Astrocyte of the cerebellum (primary cell): ENCODE results near the gene SIK3.
"Not testable (repeated sequence)": the region's sequence is repeated elsewhere in the genome, so short reads cannot be mapped to it uniquely, and the experiment has no call there.

Experiments used
- DNase-seq: peaks from one replicate; pipeline ENCODE4 v3.0.0-alpha.2; 2011; ENCODE audit warnings: low read depth
- H3K4me3 ChIP-seq: 2 replicates; pipeline ENCODE4 v1.5.1; 2011; ENCODE audit warnings: mild to moderate bottlenecking, low read depth, low read length, moderate library complexity
- in situ Hi-C: cut with HindIII; loops from 2 replicates; pipeline ENCODE4 v1.10.0; 2017; ENCODE audit warnings: low sequenced_read_pairs
- TF ChIP-seq, protein P1 (sequence below): IDR thresholded peaks from 2 replicates; pipeline ENCODE4 v1.5.1; 2012; ENCODE audit warnings: low read length, low read depth, moderate library complexity, mild to moderate bottlenecking; ENCODE audit errors: missing control alignments

The SIK3 gene

DNA sequence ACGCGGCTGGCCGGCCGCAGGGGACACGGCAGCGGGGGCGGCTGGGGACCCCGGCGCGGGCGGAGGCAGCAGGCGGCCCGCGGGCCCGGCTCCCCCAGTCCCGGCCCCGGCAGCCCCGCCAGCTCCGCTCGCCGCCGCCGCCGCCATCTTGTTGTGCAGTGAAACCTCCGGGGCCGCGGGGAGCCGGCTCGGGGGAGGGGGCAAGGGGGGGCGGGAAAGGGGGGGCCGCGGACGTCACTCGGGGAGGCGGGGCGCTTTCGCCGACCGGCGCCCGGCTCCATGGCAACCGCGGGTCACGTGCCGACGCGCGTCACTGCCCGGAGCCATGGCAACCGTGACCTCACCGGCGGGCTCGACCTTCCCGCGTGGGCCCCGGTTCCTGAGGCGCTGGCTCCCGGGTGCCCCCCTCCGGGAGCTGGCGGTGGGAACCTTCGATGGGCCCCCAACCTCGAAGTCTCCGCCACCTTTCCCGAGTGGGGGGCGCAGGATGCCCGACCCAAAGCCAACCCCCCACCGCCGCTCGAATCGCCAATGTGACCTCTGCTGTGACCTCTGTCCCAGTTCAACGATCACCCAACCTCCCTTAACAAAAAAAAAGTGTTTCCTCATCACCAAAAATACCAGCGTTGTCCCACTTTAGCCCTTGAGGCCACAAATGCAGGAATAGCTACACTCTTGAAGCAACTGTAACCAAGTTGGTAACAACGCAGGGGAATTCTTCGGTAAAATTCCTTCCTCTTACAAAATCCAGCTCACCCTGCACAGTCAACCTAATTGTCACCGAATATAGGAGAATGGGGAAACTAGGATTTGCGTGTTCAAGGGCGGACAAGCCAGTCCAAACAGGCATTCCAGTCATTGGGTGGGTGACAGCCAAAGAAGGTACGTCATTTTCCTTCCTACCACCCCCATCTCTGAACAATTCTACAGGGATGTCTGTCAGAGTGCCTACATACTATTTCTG, at the start of gene SIK3:
Gene SIK3 (minus strand): TSS at position 160 of the 964 bp plus-strand sequence. CDS start 13 bp downstream, at position 147.
- in situ Hi-C loops, result loop anchor here (25.0 kb wide), 1 partner anchor 211 kb away; no protein-coding TSS in a partner anchor
- peak within 1 kb of the TSS; percentile 90 for H3K4me3 ChIP-seq
- peak; percentile 78 for DNase-seq
- TF ChIP-seq, protein P1, sequence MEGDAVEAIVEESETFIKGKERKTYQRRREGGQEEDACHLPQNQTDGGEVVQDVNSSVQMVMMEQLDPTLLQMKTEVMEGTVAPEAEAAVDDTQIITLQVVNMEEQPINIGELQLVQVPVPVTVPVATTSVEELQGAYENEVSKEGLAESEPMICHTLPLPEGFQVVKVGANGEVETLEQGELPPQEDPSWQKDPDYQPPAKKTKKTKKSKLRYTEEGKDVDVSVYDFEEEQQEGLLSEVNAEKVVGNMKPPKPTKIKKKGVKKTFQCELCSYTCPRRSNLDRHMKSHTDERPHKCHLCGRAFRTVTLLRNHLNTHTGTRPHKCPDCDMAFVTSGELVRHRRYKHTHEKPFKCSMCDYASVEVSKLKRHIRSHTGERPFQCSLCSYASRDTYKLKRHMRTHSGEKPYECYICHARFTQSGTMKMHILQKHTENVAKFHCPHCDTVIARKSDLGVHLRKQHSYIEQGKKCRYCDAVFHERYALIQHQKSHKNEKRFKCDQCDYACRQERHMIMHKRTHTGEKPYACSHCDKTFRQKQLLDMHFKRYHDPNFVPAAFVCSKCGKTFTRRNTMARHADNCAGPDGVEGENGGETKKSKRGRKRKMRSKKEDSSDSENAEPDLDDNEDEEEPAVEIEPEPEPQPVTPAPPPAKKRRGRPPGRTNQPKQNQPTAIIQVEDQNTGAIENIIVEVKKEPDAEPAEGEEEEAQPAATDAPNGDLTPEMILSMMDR, result peak; percentile 58

DNA sequence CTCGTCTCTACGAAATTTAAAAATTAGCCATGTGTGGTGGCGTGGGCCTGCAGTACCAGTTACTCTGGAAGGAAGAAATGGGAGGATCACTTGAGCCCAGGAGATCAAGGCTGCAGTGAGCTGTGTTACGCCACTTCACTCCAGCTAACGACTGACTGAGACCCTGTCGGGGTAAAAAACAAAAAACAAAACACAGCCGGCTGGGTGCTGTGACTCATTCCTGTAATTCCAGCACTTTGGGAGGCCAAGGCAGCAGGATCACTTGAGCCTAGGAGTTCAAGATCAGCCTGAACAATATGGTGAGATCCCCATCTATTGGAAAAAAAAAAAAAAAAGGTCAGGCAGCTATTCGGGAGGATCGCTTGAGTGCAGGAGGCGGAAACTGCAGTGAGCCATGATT, 48.3 kb upstream of the SIK3 start:
- TF ChIP-seq, protein P1, result no peak
- in situ Hi-C loops, result no loop called here
- H3K4me3 ChIP-seq, result peak overlapping the region; percentile 5
- DNase-seq, result no peak

DNA sequence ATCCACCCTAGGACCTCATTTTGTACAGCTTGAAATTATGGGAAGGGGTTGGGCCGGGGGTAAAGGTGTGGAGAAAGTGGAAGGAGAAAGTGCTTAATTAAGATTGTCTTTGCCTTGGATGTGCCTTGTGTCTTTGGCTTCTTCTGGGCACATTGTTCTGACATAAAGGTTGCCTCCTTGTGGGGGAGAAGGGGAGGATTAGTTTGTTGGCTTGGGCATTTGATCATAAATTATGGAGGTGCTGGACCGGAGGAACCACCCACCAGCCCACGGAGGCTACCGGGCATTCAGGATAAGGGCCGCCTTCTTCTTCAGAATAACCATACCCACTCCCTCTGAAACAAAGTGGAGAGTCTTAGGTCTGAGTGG, 47.1 kb upstream of the SIK3 start:
- DNase-seq, result peak; percentile 16
- TF ChIP-seq, protein P1, result peak; percentile 35
- peak overlapping the region; percentile 74 for H3K4me3 ChIP-seq
- in situ Hi-C loops, result no loop called here

DNA sequence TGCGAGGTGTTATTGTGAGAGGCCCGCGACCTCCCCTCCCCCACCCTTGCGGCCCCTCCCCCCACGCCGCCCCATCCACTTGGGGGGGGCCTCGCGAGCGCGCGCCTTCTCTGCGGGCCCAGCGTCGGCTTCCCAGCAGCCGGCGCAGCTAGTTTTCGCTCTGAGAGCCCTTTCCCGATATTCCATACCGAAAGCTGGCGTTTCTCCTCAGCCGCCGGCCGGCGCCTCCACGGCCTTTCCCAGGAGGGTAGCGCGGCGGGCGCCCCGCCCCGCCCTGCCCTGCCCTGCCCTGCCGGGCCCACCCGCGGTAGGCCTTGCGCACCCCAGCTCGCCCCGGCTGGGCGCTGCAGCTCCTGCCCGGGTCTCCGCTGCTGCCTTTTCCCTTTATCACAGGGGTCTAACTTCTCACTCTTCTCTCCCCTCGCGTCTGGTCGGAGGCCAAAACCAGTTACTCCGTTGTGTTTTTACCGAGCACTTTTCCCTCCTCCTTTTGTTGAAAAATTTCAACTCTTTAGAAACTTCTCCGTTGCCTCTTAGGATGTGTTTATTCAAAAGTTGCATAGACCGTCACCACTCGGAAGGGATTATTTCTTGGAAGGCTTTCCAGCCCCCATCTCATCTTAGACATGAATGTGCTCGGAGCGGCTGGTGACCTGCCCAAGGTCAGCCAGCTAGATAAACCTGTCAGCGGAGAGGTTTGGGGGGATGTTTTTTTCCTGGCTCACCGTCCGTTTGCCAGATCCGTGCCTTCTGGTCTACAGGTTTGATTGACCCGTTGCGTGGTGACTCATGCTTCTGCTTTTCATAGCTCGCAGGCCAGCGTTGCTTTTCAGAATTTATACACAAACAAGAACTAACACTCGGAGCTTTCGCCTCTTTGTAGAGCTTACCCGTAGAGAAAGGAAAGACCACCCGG, 46.5 kb upstream of the SIK3 start:
- H3K4me3 ChIP-seq, result peak overlapping the region; percentile 74
- in situ Hi-C loops, result no loop called here
- DNase-seq, result peak; percentile 41
- TF ChIP-seq, protein P1, result no peak

DNA sequence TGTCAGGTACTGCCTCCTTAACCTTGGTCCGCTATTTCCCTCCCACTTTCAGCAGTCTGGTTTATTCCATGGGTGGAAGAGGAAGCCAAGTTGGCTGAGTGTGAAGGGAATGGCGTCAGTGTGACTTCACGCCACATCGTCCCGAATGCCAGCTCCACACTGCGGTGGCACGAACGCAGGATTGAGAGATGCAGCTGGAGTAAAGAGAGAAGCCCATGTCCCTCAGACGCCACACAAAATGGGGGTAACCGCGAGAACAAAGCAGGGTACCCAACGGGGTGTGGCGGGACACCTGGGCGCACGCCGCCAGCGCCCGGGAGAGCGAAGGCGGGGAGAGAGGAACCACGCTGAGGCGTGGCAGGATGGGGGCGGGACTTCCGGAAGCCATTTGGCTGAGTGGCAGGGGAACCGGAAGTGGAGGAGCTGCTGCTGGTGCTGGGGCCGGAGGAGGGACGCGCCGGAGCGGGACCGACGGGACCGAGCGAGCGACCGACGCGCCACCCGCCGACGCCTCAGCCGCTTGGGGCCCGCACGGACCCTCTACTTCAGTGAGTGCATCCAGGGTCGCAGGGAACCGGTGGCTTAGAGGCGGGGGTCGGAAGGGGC, 45.7 kb upstream of the SIK3 start, which contains the start of gene PAFAH1B2:
Gene PAFAH1B2 (plus strand): TSS at position 417 of the 606 bp plus-strand sequence. CDS start 8,161 bp downstream, outside the sequence.
- H3K4me3 ChIP-seq, result peak within 1 kb of the TSS; percentile 74
- TF ChIP-seq, protein P1, result no peak
- in situ Hi-C loops, result no loop called here

DNA sequence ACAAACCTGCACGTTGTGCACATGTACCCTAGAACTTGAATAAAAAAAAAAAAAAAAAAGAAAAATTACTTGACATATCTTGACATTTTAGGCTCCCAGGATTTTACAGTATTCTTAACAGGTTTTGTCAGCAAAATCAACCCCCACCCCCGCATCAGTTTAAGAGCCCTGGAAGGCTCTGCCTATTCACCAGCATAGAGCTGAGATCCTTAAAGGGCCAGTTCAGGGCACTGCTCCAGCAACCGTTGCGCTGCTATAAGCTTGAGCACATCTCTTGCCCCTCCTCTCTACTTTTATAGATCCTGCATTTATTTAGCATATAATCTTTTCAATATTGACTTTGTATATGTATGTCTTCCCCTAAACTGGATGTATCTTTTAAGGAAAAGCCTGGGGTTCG, 45.2 kb upstream of the SIK3 start:
- peak; percentile 19 for DNase-seq
- TF ChIP-seq, protein P1, result no peak
- H3K4me3 ChIP-seq, result peak overlapping the region; percentile 74
- in situ Hi-C loops, result no loop called here

More for the DNA sequence above, 45.7 kb upstream of the SIK3 start, which contains the start of gene PAFAH1B2:
- DNase-seq, result peak; percentile 67

DNA sequence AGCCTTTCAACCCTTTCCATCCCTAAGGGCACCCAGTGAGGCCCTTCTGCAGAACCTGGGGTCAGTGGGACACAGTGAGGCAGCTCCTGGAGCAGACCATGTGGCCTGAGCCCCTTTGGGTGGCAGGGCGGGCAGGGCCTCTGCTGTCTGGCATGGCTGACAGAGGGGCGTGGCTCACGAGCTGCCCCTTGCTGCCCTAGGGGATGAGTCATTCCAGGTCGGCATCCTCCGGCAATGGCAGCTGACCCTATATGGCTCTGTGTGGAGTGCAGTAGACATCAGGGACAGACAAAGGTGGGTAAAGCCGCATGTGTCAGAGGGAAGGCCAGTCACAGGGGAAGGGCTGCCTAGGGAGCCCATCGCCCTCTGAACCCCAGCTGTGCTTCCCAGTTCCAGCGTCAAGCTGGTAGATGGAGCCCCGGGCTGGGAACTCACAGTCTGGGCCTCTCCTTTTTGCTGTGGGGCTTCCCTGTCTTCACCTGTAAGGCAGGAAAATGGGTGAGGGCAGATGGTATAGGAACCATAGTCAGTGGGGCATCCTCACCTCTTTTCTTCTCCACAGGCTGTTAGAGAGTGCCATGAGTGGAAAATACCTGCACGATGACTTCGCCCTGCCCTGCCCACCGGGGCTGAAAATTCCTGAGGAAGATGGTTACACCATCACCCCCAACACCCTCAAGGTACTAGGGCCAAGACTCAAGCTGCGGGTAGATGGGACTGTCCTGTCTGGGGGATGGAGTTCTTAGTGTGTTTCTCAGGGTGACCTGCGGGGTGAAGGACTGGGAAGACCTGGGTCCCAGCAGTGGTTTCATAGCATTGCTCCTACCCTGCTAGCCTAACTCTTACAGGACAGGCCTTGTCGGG, 39.2 kb upstream of the SIK3 start:
- DNase-seq, in situ Hi-C loops, H3K4me3 ChIP-seq: not testable (repeated sequence)

DNA sequence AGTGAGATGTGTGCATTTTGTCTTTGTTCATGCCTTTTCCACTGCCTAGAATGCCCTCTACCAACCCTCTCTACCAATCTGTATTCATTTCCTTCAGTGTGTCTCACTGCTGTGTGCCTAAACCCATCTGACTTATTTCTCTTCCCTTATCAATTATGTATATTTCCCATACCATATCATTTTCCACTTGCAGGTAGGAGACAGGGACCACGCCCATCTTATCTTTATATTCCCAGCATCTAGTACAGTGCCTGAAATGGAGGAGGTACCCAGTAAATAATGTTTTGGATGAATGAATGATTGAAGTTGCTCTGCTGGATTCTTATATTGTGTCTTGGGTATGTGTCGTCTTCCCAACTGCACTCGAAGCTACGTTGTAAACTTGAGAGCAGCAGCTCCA, 36.8 kb upstream of the SIK3 start:
- DNase-seq, H3K4me3 ChIP-seq, in situ Hi-C loops: not testable (repeated sequence)
